Transverse colon (tissue), 4 donors: ENCODE data around the gene DNAH1. TPM values are rescaled to one million over a fixed set of nuclear protein-coding genes. Genes with fewer than 3 reads are reported as not detected.
A peak's percentile ranks its signal among the peaks of the same experiment; 100 is the strongest.

Experiments used
- DNase-seq: peaks from one replicate; pipeline ENCODE4 v3.0.0-alpha.2; 2019
- H3K27ac ChIP-seq, 4 donors: fragments of 200-600 bp; sonication (generic); 2 replicates each; pipeline ENCODE4 v1.5.1; 2016 to 2018; ENCODE audit warnings: inconsistent platforms in 4 of 4
- H3K27me3 ChIP-seq: fragments of 200-600 bp; sonication (generic); 2 replicates; pipeline ENCODE4 v1.5.1; 2017; ENCODE audit warnings: inconsistent platforms
- H3K36me3 ChIP-seq, 4 donors: fragments of 200-600 bp; sonication (generic); 2 replicates each; pipeline ENCODE4 v1.5.1; 2017 to 2019; ENCODE audit warnings: inconsistent platforms in 4 of 4
- H3K4me1 ChIP-seq, 4 donors: fragments of 200-600 bp; sonication (generic); 2 replicates each; pipeline ENCODE4 v1.5.1; 2017 to 2020; ENCODE audit warnings: inconsistent platforms in 4 of 4
- H3K4me3 ChIP-seq, 4 donors: fragments of 200-600 bp; sonication (generic); 1 replicate in 1 of 4; 2 replicates in 3 of 4; pipeline versions ENCODE4 v1.5.1 to v1.6.1; 2017 to 2019; ENCODE audit warnings: inconsistent platforms in 4 of 4
- H3K9me3 ChIP-seq, 2 donors: fragments of 200-600 bp; sonication (generic); 2 replicates each; pipeline ENCODE4 v1.5.1; 2017 to 2019; ENCODE audit warnings: inconsistent platforms in 2 of 2
- EP300 ChIP-seq: sonication (generic); formaldehyde crosslinking; IDR thresholded peaks from one replicate; pipeline ENCODE4 v1.6.1; 2017; ENCODE audit warnings: antibody characterized with exemption, low read depth
- POLR2A ChIP-seq: fragments of 450-650 bp; IDR thresholded peaks from one replicate; pipeline ENCODE4 v1.6.1; 2016; ENCODE audit warnings: antibody characterized with exemption, mild to moderate bottlenecking, moderate library complexity
- POLR2AphosphoS5 ChIP-seq, 3 donors: sonication (generic); formaldehyde crosslinking; IDR thresholded peaks; one replicate each; pipeline ENCODE4 v1.6.1; 2016; ENCODE audit warnings: antibody characterized with exemption in 3 of 3
- WGBS, 2 donors: methylation state at CpG; one replicate each; pipeline ENCODE4 v1.1.5; 2018; ENCODE audit warnings: low coverage in 1 of 2; 5-methylcytosine and 5-hydroxymethylcytosine counted together
- in situ Hi-C, 4 donors: fragments of 200-750 bp; cut with MboI; loops; one replicate each; pipeline versions ENCODE4 v1.15.0 to v1.15.1; 2017; ENCODE audit warnings: low sequenced_read_pairs in 3 of 4, low pct_ligation_motif_present in 1 of 4, low pct_unique_long_range_greater_than_20kb in 1 of 4
- intact Hi-C: fragments of 100-400 bp; cut with DNase I; formaldehyde crosslinking; loops from one replicate; pipeline ENCODE4 v1.15.1; 2023; ENCODE audit warnings: low total_unique reads
- total RNA-seq, 4 donors: library from RNA; depleted of rRNA; stranded (reverse); fragments of >200 nt; gene quantifications; one replicate each; pipeline ENCODE4 v1.1.0, GENCODE V29; 2016
- TF ChIP-seq, protein P1 (sequence below), 5 experiments: fragments of 200-600 bp in 3 of 5; fragments of 450-650 bp in 2 of 5; sonication (generic) in 3 of 5; IDR thresholded peaks; 1 replicate in 2 of 5; 2 replicates in 3 of 5; pipeline ENCODE4 v1.5.1; 2016 to 2017; ENCODE audit warnings: antibody characterized with exemption in 5 of 5, inconsistent platforms in 3 of 5, mild to moderate bottlenecking in 2 of 5, moderate library complexity in 1 of 5

The DNAH1 gene
- total RNA-seq, 4 donors from 2014 or later, result 17.6 to 102 (median 26.3) TPM

DNA sequence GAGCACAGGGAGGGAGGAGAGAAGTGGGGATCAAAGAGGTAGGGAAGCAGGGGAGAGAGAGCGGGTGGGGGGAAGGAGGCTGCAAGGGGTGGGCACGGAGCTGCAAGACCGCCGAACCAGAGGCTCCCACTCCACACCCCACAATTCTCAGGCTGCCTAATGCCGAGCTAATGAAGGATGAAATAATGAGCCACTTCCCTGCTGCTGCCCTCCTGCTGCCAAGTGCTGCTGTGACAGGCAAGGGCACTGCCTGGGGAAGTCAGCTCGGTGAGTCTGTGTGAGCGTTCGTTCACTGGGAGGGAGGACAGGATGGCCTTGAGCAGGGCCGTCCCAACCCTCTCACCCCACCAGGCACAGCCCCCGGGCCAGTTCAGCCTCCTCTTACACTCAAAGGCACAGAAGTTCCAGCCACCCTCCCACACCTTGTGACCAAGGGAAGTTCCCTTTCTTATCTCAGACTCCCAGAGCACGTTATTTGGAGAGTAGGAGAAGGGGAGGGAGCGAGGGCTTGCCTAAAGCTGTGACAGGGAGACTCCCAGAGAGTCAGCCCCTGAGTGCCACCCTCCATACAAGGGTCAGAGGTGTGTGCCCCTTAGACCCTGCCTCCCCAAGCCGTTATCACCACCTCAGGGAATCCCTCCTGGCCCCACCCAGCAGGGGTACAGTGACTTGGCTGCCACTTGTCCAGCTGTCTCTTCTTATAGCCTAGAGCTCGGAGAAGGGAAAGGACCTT, 16.1 kb upstream of the DNAH1 start:
- Histone ChIP-seq H3K9me3 (no peaks in the 10 kb centered on the region), H3K4me1 (peaks cover 0 to 4% (median 0%) of the 10 kb centered on the region in 4 donors), H3K36me3 (no peaks in the 10 kb centered on the region), H3K27me3 (no peaks in the 10 kb centered on the region), H3K27ac (no peak overlapping the region), H3K4me3 (no peak overlapping the region)
- intact Hi-C loops, result loop anchor here (10.0 kb wide), 1 partner anchor 45 kb away; no protein-coding TSS in a partner anchor
- DNase-seq, result no peak
- in situ Hi-C loops, result no loop called here
- 41% methylated on average over 14 of the region's 14 CpGs; no CpG with 5 or more reads in 1 of the 2 donors for WGBS, 2 donors
- TF ChIP-seq POLR2AphosphoS5 (IDR thresholded peaks at IDR 0.05) (no peak), POLR2A (no peak), EP300 (no peak)
- TF ChIP-seq, protein P1, sequence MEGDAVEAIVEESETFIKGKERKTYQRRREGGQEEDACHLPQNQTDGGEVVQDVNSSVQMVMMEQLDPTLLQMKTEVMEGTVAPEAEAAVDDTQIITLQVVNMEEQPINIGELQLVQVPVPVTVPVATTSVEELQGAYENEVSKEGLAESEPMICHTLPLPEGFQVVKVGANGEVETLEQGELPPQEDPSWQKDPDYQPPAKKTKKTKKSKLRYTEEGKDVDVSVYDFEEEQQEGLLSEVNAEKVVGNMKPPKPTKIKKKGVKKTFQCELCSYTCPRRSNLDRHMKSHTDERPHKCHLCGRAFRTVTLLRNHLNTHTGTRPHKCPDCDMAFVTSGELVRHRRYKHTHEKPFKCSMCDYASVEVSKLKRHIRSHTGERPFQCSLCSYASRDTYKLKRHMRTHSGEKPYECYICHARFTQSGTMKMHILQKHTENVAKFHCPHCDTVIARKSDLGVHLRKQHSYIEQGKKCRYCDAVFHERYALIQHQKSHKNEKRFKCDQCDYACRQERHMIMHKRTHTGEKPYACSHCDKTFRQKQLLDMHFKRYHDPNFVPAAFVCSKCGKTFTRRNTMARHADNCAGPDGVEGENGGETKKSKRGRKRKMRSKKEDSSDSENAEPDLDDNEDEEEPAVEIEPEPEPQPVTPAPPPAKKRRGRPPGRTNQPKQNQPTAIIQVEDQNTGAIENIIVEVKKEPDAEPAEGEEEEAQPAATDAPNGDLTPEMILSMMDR (IDR thresholded peaks at IDR 0.05), result no peak

DNA sequence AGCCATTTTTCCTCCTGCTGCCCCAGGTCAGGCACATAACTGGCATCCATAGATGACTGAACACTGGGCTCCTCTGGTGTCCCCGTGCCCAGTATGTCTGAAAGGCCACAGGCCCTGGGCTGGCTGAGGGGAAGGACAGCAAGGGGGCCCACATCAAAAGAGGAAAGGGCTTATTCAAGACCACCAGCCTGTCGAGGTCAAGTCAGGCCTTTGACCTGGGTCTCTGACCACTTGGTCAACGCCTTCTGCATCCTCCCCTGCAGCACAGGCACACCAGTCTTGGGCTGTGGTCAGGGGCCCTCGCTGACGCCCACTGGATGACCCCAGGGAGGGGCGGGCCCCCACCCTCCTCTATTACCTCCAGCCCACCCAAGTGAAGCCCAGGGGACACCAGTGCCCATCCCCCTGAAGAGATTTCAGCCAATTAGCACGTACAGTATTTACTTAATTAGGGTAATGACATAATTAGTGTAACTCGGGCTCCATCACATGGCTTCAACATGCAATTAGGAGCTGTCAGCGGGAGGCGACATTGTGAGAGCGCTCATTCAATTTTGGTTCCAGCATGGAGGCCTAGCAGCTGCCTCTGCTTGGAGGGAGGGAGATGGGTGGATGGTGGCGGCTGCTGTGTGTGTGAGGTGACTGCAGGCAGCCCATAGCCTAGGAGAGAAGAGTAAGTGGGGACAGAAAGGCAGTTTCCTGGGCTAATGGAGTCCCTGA, 13.5 kb upstream of the DNAH1 start:
- Histone ChIP-seq H3K4me1 (peaks cover 0 to 30% (median 5%) of the 10 kb centered on the region in 4 donors), H3K27me3 (no peaks in the 10 kb centered on the region), H3K9me3 (no peaks in the 10 kb centered on the region), H3K36me3 (no peaks in the 10 kb centered on the region), H3K27ac (no peak overlapping the region), H3K4me3 (no peak overlapping the region)
- in situ Hi-C loops, result no loop called here
- intact Hi-C loops, result no loop called here
- 86% methylated on average over 12 of the region's 12 CpGs; no CpG with 5 or more reads in 1 of the 2 donors for WGBS, 2 donors
- TF ChIP-seq POLR2AphosphoS5 (IDR thresholded peaks at IDR 0.05) (no peak), POLR2A (no peak), EP300 (no peak)
- DNase-seq, result no peak

DNA sequence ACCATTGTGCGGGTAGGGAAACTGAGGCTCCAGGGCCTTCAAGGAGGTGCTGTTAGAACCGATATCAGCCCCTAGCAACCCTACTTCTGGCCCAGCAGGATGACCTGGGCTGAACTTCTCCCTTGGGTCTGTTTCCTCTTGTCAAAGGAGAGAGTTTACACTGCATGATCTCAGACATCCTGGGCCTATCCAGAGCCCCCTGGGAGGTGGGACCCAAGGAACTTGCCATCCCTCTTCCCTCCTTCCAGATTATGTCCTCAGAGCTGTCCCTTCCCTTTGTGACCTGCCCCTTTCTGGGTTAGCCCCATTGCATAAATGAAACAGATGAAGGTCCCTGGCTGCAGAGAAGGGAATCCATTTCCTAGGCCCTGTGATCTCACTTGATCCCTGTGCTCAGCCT, 12.3 kb upstream of the DNAH1 start:
- Histone ChIP-seq H3K27ac (no peak overlapping the region), H3K4me1 (peaks cover 0 to 30% (median 7%) of the 10 kb centered on the region in 4 donors), H3K27me3 (no peaks in the 10 kb centered on the region), H3K9me3 (no peaks in the 10 kb centered on the region), H3K36me3 (no peaks in the 10 kb centered on the region), H3K4me3 (no peak overlapping the region)
- intact Hi-C loops (no loop called here), in situ Hi-C loops (no loop called here)
- TF ChIP-seq EP300 (no peak), POLR2AphosphoS5 (IDR thresholded peaks at IDR 0.05) (no peak), POLR2A (no peak)
- TF ChIP-seq, protein P1 (IDR thresholded peaks at IDR 0.05), result no peak
- no peak for DNase-seq
- WGBS, 2 donors, result 95% methylated on average over 2 of the region's 2 CpGs; no CpG with 5 or more reads in 1 of the 2 donors

DNA sequence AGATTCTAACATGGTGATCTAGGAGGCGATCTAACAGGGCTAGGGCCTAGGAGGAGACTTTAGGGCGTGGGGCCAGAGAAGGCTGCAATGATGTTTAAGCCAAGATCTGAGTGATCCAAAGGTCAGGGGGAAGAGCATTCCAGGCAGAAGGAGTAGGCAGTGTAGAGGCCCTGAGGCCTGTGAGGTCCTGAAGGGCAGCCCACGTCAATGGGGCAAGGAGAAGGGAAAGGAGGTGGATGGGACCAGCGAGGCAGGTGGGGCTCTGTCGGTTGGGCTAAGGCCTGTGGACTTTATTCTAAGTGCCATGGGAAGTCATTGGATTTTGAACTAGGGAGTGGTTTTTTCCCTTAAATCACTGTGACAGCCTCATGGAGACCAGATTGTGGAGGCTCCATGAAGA, 10.2 kb upstream of the DNAH1 start:
- no peak for DNase-seq
- H3K27me3 ChIP-seq, result no peaks in the 10 kb centered on the region
- 61 to 81% methylated on average over 3 to 5 of the region's 5 CpGs for WGBS, 2 donors
- TF ChIP-seq, protein P1 (IDR thresholded peaks at IDR 0.05), result no peak
- TF ChIP-seq POLR2AphosphoS5 (IDR thresholded peaks at IDR 0.05) (no peak), POLR2A (no peak), EP300 (no peak)
- no peak overlapping the region for H3K4me3 ChIP-seq
- H3K4me1 ChIP-seq, result peaks cover 0 to 25% (median 7%) of the 10 kb centered on the region in 4 donors
- in situ Hi-C loops (no loop called here), intact Hi-C loops (no loop called here)
- no peaks in the 10 kb centered on the region for H3K9me3 ChIP-seq
- H3K27ac ChIP-seq, result peak overlapping the region in 1 of 4 donors; percentile 12
- H3K36me3 ChIP-seq, result no peaks in the 10 kb centered on the region
